ENCODE results near the gene NPAT. TPM values are rescaled to one million over a fixed set of nuclear protein-coding genes. Genes with fewer than 3 reads are reported as not detected.
"Not testable (repeated sequence)": the region's sequence is repeated elsewhere in the genome, so short reads cannot be mapped to it uniquely, and the experiment has no call there.

The NPAT gene
- total RNA-seq, 1 donor, result 19.0 TPM

DNA sequence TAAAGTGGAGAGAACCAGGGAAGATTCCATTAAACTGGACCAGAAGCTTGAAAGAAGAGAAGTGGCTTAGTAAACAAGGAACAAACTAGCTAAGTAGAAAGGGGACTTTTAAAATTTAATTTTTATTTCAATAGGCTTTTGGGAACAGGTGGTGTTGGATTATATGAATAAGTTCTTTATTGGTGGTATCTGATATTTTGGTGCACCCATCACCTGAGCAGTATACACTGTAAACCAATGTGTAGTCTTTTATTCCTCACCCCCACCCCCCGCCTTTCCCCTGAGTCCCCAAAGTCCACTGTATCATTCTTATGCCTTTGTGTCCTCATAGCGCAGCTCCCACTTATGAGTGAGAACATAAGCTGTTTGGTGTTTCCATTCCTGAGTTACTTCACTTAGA, 93.7 kb downstream of the NPAT start:
- TF ChIP-seq, protein P1, sequence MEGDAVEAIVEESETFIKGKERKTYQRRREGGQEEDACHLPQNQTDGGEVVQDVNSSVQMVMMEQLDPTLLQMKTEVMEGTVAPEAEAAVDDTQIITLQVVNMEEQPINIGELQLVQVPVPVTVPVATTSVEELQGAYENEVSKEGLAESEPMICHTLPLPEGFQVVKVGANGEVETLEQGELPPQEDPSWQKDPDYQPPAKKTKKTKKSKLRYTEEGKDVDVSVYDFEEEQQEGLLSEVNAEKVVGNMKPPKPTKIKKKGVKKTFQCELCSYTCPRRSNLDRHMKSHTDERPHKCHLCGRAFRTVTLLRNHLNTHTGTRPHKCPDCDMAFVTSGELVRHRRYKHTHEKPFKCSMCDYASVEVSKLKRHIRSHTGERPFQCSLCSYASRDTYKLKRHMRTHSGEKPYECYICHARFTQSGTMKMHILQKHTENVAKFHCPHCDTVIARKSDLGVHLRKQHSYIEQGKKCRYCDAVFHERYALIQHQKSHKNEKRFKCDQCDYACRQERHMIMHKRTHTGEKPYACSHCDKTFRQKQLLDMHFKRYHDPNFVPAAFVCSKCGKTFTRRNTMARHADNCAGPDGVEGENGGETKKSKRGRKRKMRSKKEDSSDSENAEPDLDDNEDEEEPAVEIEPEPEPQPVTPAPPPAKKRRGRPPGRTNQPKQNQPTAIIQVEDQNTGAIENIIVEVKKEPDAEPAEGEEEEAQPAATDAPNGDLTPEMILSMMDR (IDR thresholded peaks at IDR 0.05; ENCODE audit: insufficient read depth, low read depth, low read length), result no peak
- no peak overlapping the region for H3K4me3 ChIP-seq (ENCODE audit: low read depth, low read length)
- no peak for DNase-seq (ENCODE audit: low read depth)

DNA sequence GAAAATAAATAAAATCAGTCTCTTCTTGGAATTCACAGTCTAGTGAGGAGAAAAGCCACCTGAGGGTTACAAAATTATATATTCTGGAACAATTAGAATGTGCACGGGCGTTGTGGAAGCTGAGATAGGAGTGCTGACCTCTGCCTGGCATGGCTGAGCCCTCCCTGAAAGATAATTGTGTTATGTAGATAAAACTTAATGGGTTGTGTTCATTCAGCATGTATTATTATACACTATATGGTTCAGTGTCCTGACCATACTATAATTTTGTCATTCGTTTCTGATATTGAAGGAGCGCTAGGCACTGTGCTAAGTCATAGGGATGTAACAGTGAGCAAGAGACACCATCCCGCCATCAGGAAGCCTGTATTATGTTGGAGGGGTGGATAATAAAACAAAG, 97.3 kb downstream of the NPAT start:
- H3K4me3 ChIP-seq (ENCODE audit: low read depth, low read length), result no peak overlapping the region
- no peak for DNase-seq (ENCODE audit: low read depth)
- TF ChIP-seq, protein P1 (IDR thresholded peaks at IDR 0.05; ENCODE audit: insufficient read depth, low read depth, low read length), result no peak

DNA sequence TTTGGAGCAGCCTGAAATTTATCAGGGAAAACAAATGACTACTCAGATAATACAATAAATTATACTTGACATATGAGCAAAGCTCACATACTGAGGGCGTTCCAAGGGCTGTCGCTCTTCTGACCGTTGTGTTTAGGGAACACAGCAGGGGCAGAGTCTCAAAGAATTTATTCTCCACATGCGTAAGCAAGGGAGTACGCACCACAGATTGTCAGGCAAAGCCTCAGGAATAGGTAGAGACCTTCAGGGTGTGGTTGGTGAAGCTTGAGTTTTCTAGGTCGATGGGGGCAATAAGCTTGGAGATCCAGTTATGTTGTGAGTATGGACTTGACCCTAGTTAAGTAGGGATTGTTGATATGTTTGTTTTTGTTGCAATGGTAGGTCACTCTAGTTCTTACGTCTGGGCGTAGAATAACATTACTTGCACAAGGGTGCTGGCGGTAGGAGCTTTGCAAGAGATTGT, 100.2 kb downstream of the NPAT start:
- peak; percentile 58 for DNase-seq (ENCODE audit: low read depth)
- TF ChIP-seq, protein P1 (IDR thresholded peaks at IDR 0.05; ENCODE audit: insufficient read depth, low read depth, low read length), result no peak
- H3K4me3 ChIP-seq (ENCODE audit: low read depth, low read length), result peak overlapping the region; percentile 74

DNA sequence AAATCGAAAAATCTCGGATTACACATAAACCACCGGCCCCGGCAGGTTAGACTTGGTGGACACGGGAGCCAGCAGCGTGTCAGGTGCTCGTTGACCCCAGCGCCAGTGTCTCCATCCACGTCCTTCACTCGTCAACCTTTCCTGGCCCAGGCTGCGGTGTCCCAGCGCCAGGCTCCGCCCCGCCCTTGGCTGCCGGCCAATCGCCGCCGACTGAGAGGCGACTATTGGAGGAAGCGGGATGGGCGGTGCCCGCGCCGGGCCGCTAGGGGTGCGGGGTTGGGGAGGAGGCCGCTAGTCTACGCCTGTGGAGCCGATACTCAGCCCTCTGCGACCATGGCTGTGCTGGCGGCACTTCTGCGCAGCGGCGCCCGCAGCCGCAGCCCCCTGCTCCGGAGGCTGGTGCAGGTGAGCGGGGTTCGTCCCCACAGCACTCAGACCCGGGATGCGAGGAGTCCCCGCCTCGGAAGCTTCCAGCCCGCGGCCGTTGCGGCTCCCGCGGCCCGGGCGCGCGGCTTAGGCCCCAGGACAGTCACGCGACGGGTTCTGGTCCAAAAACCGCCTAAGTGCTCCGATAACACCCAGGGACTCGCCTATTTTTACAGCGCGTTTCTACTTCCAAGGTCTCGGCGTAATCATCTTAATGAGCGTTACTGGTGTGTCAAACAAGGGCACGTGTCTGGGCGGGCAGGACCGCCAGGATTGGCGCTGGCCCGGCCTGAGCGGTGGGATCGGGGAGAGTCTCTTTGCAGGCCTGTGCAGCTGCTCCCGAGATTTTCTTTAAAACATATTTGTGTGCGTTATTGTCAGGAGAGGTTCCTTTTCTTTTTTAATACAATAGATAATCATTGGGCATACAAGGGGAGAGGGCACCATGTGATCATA, 100.9 kb downstream of the NPAT start, which contains the start of gene ACAT1:
ACAT1 (plus strand) TSS at position 294 of the 882 bp plus-strand sequence; CDS start at position 334, 40 bp downstream.
- peak within 1 kb of the TSS; percentile 74 for H3K4me3 ChIP-seq (ENCODE audit: low read depth, low read length)
- TF ChIP-seq, protein P1 (IDR thresholded peaks at IDR 0.05; ENCODE audit: insufficient read depth, low read depth, low read length), result peak; percentile 26
- DNase-seq (ENCODE audit: low read depth), result peak; percentile 90

DNA sequence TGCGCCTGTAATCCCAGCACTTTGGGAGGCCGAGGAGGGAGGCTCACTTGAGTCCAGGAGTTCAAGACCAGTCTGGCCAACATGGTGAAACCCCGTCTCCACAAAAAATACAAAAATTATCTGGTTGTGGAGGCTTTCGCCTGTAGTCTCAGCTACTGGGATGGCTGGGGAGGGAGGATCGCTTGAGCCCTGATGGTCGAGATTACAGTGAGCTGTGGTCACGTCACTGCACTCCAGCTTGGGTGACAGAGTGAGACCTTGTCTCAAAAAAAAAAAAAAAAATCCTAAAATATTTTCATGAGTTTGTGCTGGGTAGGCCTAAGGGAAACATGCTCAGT, 101.5 kb downstream of the NPAT start:
- peak overlapping the region; percentile 74 for H3K4me3 ChIP-seq (ENCODE audit: low read depth, low read length)
- not testable (repeated sequence) for DNase-seq (ENCODE audit: low read depth)

DNA sequence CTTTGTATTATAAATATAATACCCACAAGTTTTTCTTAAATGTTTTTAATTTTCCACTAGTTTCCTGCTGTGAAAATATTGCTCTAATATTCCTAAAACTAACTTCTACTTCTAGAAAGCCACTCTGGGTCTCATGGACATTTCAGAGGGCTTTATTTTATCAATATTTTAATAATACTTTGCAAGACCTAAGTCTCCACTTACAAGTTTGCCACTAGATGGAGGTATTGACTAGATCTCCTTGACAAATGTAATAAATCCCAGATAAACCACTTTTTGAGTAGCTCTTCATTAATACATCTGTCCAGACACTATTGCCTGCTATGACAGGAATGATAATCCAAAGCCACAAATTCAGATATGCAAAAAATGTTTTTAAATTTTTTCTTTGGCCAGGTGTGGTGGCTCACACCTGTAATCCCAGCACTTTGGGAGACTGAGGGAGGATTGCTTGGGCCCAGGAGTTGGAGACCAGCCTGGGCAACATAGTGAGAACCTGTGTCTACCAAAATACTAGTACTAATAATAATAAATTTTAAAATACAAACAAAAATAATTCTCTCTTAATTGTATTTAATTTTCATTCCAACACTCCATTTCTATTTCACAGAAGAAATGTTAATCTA, 104.6 kb downstream of the NPAT start:
- peak; percentile 67 for DNase-seq (ENCODE audit: low read depth)
- TF ChIP-seq, protein P1 (IDR thresholded peaks at IDR 0.05; ENCODE audit: insufficient read depth, low read depth, low read length), result peak; percentile 64
- H3K4me3 ChIP-seq (ENCODE audit: low read depth, low read length), result no peak overlapping the region

DNA sequence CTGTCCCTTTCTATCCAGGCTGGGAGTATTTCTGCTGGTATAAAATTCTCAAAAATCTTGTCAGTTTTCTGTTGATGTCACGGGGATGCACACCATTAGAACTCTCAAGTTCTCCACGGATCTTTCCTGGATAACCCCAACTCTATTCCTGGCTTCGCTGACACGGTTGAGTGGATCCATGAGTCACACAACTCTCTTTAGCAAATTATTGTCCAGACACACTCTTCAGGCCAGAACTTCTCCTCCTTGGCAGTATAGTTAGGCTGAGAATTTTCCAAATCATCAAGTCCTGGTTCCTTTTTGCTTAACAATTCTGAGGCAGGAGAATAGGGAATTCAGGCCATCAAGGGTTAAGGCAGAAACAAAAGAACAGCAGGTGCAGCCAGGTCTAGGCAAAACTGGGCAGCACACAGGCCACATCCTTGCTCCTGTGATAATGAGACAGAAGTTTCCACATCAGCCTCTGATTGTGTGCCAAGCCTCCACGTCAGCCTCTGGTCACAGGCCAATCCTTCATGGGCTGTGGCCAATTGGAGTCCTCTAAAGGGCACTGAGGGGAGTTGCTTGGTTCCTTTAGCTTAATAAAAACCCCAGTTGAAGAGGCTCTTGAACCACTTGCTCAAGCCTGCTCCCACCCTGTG, 106.8 kb downstream of the NPAT start:
- TF ChIP-seq, protein P1 (IDR thresholded peaks at IDR 0.05; ENCODE audit: insufficient read depth, low read depth, low read length), result no peak
- peak; percentile 81 for DNase-seq (ENCODE audit: low read depth)
- no peak overlapping the region for H3K4me3 ChIP-seq (ENCODE audit: low read depth, low read length)
